ENCODE data around the gene LRRC38.
"Not testable (repeated sequence)": the region's sequence is repeated elsewhere in the genome, so short reads cannot be mapped to it uniquely, and the experiment has no call there.

Gene LRRC38

DNA sequence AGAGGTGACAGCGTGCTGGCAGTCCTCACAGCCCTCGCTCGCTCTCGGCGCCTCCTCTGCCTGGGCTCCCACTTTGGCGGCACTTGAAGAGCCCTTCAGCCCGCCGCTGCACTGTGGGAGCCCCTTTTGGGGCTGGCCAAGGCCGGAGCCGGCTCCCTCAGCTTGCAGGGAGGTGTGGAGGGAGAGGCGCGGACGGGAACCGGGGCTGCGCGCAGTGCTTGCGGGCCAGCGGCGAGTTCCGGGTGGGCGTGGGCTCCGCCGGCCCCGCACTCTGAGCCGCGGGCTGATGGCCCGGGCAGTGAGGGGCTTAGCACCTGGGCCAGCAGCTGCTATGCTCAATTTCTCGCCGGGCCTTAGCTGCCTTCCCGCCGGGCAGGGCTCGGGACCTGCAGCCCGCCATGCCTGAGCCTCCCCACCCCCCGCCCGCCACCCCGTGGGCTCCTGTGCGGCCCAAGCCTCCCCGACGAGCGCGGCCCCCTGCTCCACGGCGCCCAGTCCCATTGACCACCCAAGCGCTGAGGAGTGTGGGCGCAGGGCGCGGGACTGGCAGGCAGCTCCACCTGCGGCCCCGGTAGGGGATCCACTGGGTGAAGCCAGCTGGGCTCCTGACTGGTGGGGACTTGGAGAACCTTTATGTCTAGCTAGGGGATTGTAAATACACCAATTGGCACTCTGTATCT lies 74.6 kb downstream of the LRRC38 start:
- not testable (repeated sequence) for H3K4me3 ChIP-seq (ENCODE audit: low read length in 2 of 2)

DNA sequence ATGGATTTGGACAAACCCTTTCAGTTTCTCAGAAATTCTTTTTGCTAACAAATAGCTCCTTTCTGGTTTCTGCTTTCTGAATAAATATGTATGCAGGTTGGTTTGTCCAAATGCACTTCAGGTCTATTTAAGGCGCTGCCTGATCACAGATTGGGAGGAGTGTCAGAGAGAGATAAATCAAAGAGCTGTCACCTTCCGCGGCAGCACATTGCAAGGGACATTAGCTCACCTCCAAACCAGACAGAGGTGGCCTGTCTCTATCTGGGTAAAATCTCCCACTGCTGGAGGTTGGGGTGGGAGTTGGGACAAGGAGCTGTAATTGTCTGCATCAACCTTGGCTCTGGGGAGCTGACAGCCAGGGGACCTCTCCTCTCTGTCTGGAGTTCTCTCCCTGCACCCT lies 78.3 kb downstream of the LRRC38 start:
- no peak overlapping the region for H3K4me3 ChIP-seq (ENCODE audit: low read length in 2 of 2)
- H3K27ac ChIP-seq (ENCODE audit: low read depth in 2 of 2, low read length in 2 of 2), result no peak overlapping the region
- no peaks in the 10 kb centered on the region for H3K4me1 ChIP-seq (ENCODE audit: control insufficient read depth in 2 of 2, insufficient read depth in 2 of 2, low read length in 2 of 2)
- H3K27me3 ChIP-seq (ENCODE audit: control insufficient read depth in 2 of 2, insufficient read depth in 2 of 2, low read length in 2 of 2), result no peaks in the 10 kb centered on the region
- no peaks in the 10 kb centered on the region for H3K9me3 ChIP-seq (ENCODE audit: control insufficient read depth in 2 of 2, low read length in 2 of 2)
- no peak overlapping the region for H3K9ac ChIP-seq (ENCODE audit: low read depth in 1 of 2, low read length in 2 of 2)
- H3K36me3 ChIP-seq (ENCODE audit: control insufficient read depth in 2 of 2, insufficient read depth in 2 of 2, low read length in 2 of 2), result no peaks in the 10 kb centered on the region

More for the DNA sequence above, 74.6 kb downstream of the LRRC38 start:
- H3K36me3 ChIP-seq (ENCODE audit: control insufficient read depth in 2 of 2, insufficient read depth in 2 of 2, low read length in 2 of 2); H3K27ac ChIP-seq (ENCODE audit: low read depth in 2 of 2, low read length in 2 of 2); H3K9ac ChIP-seq (ENCODE audit: low read depth in 1 of 2, low read length in 2 of 2); H3K4me1 ChIP-seq (ENCODE audit: control insufficient read depth in 2 of 2, insufficient read depth in 2 of 2, low read length in 2 of 2); H3K9me3 ChIP-seq (ENCODE audit: control insufficient read depth in 2 of 2, low read length in 2 of 2); H3K27me3 ChIP-seq (ENCODE audit: control insufficient read depth in 2 of 2, insufficient read depth in 2 of 2, low read length in 2 of 2): not testable (repeated sequence)

DNA sequence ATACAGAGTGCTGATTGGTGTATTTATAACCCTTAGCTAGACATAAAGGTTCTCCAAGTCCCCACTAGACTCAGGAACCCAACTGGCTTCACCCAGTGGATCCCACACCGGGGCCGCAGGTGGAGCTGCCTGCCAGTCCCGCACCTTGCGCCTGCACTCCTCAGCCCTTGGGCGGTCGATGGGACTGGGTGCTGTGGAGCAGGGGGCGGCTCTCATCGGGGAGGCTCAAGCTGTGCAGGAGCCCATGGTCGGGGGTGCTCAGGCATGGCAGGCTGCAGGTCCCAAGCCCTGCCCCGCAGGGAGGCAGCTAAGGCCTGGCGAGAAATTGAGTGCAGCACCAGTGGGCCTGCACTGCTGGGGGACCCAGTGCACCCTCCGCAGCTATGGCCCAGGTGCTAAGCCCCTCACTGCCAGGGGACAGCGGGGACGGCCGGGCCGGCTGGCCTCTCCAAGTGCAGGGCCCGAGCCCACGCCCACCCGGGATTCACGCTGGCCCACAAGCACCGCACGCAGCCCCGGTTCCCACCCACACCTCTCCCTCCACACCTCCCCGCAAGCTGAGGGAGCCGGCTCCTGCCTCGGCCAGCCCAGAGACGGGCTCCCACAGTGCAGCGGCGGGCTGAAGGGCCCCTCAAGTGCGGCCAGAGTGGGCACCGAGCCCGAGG lies 80.0 kb downstream of the LRRC38 start:
- H3K9ac ChIP-seq (ENCODE audit: low read depth in 1 of 2, low read length in 2 of 2); H3K36me3 ChIP-seq (ENCODE audit: control insufficient read depth in 2 of 2, insufficient read depth in 2 of 2, low read length in 2 of 2); H3K4me1 ChIP-seq (ENCODE audit: control insufficient read depth in 2 of 2, insufficient read depth in 2 of 2, low read length in 2 of 2); H3K4me3 ChIP-seq (ENCODE audit: low read length in 2 of 2); H3K27me3 ChIP-seq (ENCODE audit: control insufficient read depth in 2 of 2, insufficient read depth in 2 of 2, low read length in 2 of 2); H3K27ac ChIP-seq (ENCODE audit: low read depth in 2 of 2, low read length in 2 of 2); H3K9me3 ChIP-seq (ENCODE audit: control insufficient read depth in 2 of 2, low read length in 2 of 2): not testable (repeated sequence)

DNA sequence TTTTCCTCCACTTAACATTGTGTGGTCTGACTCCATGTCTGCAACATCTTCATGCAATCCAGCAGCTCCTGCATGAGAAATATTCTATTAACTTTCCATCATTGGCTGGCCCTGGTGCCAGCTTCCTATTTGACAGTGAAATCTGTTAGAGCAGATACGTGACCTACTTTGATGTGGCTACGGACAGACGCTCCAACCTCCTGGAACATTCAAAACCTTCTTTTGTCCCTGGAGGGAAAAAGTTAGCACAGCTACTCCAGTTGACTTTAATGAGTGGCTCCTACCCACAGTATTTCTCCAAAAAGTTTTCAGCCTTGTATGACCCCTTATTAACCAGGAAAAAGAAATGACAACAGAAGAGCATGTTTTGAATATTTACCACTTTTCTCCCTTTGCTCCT lies 81.6 kb downstream of the LRRC38 start:
- H3K4me3 ChIP-seq (ENCODE audit: low read length in 2 of 2), result no peak overlapping the region
- no peaks in the 10 kb centered on the region for H3K27me3 ChIP-seq (ENCODE audit: control insufficient read depth in 2 of 2, insufficient read depth in 2 of 2, low read length in 2 of 2)
- H3K9ac ChIP-seq (ENCODE audit: low read depth in 1 of 2, low read length in 2 of 2), result no peak overlapping the region
- H3K36me3 ChIP-seq (ENCODE audit: control insufficient read depth in 2 of 2, insufficient read depth in 2 of 2, low read length in 2 of 2), result no peaks in the 10 kb centered on the region
- no peaks in the 10 kb centered on the region for H3K4me1 ChIP-seq (ENCODE audit: control insufficient read depth in 2 of 2, insufficient read depth in 2 of 2, low read length in 2 of 2)
- H3K27ac ChIP-seq (ENCODE audit: low read depth in 2 of 2, low read length in 2 of 2), result no peak overlapping the region
- no peaks in the 10 kb centered on the region for H3K9me3 ChIP-seq (ENCODE audit: control insufficient read depth in 2 of 2, low read length in 2 of 2)

DNA sequence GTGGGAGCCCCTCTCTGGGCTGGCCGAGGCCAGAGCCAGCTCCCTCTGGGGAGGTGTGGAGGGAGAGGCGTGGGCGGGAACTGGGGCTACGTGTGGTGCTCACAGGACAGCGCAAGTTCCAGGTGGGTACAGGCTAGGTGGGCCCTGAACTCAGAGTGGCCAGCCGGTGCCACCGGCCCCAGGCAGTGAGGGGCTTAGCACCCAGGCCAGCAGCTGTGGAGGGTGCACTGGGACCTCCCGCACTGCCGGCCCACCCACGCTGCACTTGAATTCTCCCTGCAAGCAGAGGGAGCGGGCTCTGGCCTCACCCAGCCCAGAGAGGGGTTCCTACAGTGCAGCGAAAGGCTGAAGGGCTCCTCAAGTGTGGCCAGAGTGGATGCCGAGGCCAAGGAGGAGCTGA lies 83.3 kb downstream of the LRRC38 start:
- no peaks in the 10 kb centered on the region for H3K27me3 ChIP-seq (ENCODE audit: control insufficient read depth in 2 of 2, insufficient read depth in 2 of 2, low read length in 2 of 2)
- no peak overlapping the region for H3K4me3 ChIP-seq (ENCODE audit: low read length in 2 of 2)
- no peak overlapping the region for H3K9ac ChIP-seq (ENCODE audit: low read depth in 1 of 2, low read length in 2 of 2)
- no peaks in the 10 kb centered on the region for H3K9me3 ChIP-seq (ENCODE audit: control insufficient read depth in 2 of 2, low read length in 2 of 2)
- no peaks in the 10 kb centered on the region for H3K36me3 ChIP-seq (ENCODE audit: control insufficient read depth in 2 of 2, insufficient read depth in 2 of 2, low read length in 2 of 2)
- H3K27ac ChIP-seq (ENCODE audit: low read depth in 2 of 2, low read length in 2 of 2), result no peak overlapping the region
- H3K4me1 ChIP-seq (ENCODE audit: control insufficient read depth in 2 of 2, insufficient read depth in 2 of 2, low read length in 2 of 2), result no peaks in the 10 kb centered on the region

Measured in mucosa of rectum (tissue), 2 donors.